AG10803 (cell line): ENCODE data around the gene CNDP1.
A peak's percentile ranks its signal among the peaks of the same experiment; 100 is the strongest.

Experiments used
- DNase-seq: peaks from one replicate; pipeline ENCODE4 v3.0.0; 2010; ENCODE audit warnings: low read depth
- H3K4me3 ChIP-seq: 2 replicates; pipeline ENCODE4 v1.5.1; 2011; ENCODE audit warnings: mild to moderate bottlenecking, low read length, control low read depth
- TF ChIP-seq, protein P1 (sequence below): conservative IDR thresholded peaks from 2 replicates; pipeline ENCODE4 v1.5.1; 2011; ENCODE audit warnings: mild to moderate bottlenecking, low read length, control low read depth, inconsistent platforms

The CNDP1 gene

DNA sequence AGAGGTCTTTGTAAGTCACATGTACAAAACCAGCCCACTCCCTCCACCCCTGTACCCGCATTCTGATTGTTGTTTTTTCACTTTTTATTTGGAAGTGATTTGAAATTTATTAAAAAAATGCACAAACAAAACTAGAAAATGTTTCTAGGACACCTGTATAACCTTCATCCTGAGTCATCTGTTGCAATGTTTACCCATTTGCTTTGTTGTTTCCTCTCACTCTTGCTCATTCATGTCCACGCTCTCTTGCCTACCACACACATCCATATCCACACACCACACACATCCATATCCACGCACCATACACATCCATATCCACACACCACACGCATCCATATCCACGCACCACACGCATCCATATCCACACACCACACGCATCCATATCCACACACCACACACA lies 82.2 kb downstream of the CNDP1 start:
- no peak for DNase-seq
- TF ChIP-seq, protein P1, sequence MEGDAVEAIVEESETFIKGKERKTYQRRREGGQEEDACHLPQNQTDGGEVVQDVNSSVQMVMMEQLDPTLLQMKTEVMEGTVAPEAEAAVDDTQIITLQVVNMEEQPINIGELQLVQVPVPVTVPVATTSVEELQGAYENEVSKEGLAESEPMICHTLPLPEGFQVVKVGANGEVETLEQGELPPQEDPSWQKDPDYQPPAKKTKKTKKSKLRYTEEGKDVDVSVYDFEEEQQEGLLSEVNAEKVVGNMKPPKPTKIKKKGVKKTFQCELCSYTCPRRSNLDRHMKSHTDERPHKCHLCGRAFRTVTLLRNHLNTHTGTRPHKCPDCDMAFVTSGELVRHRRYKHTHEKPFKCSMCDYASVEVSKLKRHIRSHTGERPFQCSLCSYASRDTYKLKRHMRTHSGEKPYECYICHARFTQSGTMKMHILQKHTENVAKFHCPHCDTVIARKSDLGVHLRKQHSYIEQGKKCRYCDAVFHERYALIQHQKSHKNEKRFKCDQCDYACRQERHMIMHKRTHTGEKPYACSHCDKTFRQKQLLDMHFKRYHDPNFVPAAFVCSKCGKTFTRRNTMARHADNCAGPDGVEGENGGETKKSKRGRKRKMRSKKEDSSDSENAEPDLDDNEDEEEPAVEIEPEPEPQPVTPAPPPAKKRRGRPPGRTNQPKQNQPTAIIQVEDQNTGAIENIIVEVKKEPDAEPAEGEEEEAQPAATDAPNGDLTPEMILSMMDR: no peak
- no peak overlapping the region for H3K4me3 ChIP-seq

DNA sequence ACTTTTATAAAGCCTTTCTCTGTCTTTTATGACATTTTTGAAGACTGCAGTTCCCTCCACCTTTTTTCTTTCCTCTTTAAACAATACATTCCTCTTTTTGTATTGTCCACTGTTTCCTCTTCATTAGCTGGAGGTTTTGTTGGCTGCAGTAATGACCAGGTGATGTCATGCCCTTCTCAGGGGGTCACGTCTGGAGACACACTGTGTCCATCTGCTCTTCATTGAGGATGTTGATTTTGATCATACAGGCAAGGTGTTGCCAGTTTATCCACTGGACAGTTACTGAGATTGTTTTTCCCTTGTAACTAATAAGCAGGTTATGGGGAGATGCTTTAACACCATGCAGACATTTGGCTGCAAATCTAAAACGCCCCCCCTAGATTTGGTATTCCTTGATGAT lies 83.2 kb downstream of the CNDP1 start:
- no peak overlapping the region for H3K4me3 ChIP-seq
- TF ChIP-seq, protein P1: no peak
- no peak for DNase-seq

DNA sequence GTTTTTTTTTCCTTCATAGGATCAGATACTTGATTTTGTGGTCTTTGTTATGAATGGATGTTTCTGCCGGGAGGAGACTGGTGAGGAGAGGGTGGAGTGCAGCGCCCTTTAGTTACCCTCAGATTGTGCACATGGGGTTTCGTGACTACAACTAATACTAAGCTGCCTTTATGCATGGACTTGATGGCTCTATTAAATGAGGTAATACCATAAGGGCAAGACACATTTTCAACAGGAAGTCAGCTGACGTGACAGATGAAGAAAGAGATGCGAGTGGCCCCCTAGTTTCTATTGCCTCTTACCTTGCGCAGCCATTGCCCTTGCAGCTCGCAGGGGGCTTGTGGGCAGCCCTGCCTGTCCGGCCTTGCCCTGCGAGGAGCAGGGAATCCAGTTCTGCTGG lies 87.8 kb downstream of the CNDP1 start:
- TF ChIP-seq, protein P1: no peak
- no peak for DNase-seq
- H3K4me3 ChIP-seq: no peak overlapping the region

DNA sequence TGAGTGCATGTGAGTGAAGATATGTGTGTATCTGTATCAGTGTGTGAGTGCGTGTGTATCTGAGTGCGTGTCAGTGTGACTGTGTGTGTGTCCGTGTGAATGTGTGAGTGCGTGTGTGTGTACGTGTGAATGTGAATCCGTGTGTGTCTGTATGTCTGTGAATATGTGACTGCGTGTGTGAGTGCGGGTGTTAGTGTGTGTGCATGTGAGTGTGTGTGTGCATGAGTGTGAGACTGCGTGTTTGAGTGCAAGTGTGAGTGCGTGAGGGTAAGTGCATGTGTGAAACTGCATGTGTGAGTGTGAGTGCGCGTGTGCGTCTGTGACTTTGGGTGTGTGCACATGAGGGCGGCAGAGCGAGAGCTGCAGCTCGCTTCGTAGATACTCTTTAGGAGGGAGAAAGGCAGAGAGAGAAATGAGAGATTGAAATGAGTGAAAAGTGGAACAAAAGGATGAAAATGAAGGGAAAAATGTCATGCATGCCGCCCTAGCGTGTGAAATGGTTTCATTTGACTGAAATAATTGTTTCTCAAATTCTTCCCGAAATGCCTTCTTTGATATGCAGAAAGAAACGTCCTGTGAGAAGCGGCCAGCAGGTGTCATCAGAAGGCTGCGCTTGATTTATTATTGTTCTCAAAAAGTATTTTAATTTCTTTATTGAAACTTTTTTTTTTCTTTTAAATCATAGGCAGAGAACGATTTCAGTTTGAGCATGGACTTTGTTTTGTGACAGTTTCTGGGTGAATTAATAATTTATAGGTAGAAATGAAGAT lies 88.9 kb downstream of the CNDP1 start:
- H3K4me3 ChIP-seq: no peak overlapping the region
- peak; percentile 25 for DNase-seq

DNA sequence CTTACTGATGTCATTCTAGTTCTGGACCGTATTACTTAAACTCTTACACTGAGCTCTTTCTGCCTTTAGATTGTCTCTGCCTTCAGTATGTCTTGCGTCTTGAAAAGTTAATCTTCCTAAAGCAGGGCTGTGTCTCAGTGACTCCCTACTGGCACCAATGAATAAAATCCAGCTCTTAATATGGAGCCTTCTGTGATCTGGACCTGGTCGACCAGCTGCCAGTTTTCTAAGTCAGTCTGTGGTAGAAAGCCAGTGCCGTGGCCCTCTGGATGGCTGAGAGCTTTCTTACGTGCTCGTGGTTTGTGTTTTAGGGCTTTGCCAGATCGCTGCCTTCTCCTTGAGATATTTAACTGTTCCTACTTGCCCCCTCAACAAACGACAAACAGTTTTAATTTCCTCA lies 90.2 kb downstream of the CNDP1 start:
- TF ChIP-seq, protein P1: no peak
- DNase-seq: peak; percentile 25

More for the DNA sequence above, 88.9 kb downstream of the CNDP1 start:
- TF ChIP-seq, protein P1: peak; percentile 47

DNA sequence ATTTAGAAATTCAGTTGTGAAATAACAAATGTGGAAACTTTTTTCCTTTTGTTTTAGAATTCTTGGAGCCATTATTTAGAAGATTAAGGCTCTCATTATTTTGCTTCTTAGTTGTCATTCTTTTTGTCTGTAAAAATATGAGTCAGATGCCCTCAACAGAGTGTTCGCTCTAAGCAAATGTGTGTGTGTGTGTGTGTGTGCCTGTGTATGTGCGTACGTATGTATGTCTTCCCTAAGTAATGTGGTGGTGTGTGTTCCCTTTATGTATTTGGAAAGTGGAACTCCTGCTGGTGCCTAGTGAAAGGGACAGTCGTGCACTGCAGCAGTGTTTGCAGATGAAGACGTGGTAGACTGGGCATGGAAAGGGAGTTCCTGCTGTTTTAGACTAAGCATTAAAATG lies 90.9 kb downstream of the CNDP1 start:
- peak; percentile 66 for DNase-seq
- TF ChIP-seq, protein P1: no peak
- H3K4me3 ChIP-seq: no peak overlapping the region

More for the DNA sequence above, 90.2 kb downstream of the CNDP1 start:
- no peak overlapping the region for H3K4me3 ChIP-seq

DNA sequence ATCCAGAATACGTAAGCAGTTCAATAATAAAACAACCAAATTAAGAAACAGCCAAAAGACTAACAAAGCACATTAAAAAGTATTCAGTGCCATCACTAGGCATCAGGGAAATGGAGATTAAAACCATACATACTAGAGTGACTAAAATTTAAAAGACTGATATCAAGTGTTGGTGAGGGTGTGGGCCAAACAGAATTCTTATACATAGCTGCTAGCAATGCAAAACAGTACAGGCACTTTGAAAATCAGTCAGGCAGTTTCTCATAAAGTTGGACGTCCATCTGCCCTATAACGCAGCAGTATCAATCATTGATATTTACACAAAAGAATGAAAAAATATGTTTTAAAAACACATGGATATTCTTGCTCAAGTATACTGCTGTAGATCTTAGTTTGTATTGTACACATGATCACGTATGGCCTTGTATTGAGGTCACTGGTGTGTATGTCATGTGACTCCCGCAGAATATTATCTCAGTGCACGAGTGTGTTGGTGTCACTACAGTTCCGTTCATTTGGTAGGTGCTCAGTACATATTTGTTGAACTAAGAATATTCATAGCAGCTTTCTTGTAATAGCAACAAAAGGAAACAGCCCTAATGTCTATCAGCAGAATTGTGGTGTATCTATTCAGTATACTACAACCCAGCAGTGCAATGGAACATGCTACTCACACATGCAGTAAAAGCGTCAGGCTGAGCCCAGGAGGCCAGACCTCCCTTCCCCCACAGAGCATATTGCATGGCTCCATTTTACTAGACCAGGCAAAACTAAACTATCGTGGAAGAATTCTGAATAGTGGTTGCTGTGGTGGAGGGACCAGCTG lies 92.0 kb downstream of the CNDP1 start:
- TF ChIP-seq, protein P1: no peak
- DNase-seq: no peak
- H3K4me3 ChIP-seq: no peak overlapping the region
